SU-DHL-6 (cell line): ENCODE measurements around the gene ABCB11.

Source experiments
- CTCF ChIP-seq: fragments of 200-600 bp; sonication (generic); IDR thresholded peaks from one replicate; pipeline ENCODE4 v1.5.1; 2017; ENCODE audit warnings: antibody characterized with exemption, mild to moderate bottlenecking, low read length, moderate library complexity; ENCODE audit not compliant: insufficient read depth, poor library complexity, severe bottlenecking
- EZH2phosphoT487 ChIP-seq: fragments of 200-600 bp; sonication (generic), shearing (Covaris generic); conservative IDR thresholded peaks from 2 replicates; pipeline ENCODE4 v1.6.1; 2018; ENCODE audit warnings: mild to moderate bottlenecking, antibody characterized with exemption, low read length, moderate library complexity, mixed read lengths

GRCh38 chr2:168962636-168963035, 68.5 kb downstream of the ABCB11 start:
- no peak for TF ChIP-seq CTCF
- no peak for TF ChIP-seq EZH2phosphoT487
